HG03342 (cell line): Measurements from ENCODE around the gene HENMT1.

Experiments used
- ATAC-seq: cut with Tn5 transposase; IDR thresholded peaks from one replicate; pipeline ENCODE4 v1.9.1; 2021; ENCODE audit warnings: mild to moderate bottlenecking, moderate library complexity; ENCODE audit not compliant: unreplicated experiment

HENMT1 gene

DNA sequence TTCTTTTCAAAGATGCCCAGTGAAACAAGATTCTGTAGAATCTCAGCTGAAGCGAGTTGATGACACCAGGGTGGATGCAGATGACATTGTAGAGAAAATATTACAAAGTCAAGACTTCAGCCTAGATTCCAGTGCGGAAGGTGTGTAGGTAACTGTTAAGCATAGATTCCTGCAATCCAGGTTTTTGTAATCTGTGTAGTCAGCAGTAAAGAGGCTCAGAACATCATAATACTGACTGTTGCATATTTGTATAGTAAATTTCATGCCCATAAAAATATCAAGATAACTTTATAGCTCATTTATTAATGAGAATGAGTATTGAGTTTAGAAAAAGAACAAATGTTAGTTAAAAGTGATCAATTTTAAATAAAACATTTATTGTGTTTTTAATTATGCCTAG lies 32.2 kb downstream of the HENMT1 start:
- ATAC-seq, result no peak

- no peak for ATAC-seq
These were observed 32.9 kb downstream of the HENMT1 start for GRCh38 chr1:108627951-108628350.

DNA sequence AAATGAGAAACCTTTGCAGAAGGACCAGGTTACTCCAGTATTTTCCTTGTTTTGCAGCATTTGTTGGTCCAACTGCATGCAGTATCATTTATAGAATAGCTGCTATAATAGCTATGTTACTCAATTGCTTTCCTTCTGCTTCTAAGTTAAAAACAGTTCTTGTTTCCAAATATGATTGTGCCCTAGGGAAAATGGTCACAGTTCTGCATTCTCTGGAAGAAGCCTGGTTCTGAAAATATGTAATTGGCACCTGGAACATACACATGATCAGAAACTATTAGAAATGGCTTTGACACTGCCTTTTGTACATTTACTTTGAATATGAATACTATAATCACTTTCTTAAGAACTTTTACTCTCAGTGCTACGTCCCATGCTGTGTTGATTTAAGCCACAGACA lies 33.6 kb downstream of the HENMT1 start:
- ATAC-seq, result no peak

DNA sequence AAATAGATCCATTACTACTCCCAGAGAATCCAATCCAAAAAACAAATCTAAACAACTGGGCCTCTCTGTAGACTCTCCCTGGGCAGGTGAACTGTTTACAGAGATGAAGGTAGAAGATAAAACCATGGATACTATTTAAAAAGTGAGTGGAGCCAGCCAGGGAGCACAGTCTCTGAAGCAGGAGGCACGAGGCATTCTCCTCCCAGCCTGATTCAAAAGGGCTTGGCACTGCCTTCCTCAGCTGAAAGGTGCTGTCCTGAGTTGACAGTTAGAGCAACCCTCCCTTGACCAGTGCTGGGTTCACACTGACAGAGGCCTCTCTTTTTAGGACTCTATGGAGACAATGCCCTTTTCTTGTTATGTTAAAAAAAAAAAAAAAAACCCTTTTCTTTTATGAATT lies 36.8 kb downstream of the HENMT1 start:
- ATAC-seq, result no peak

GRCh38 chr1:108617724-108618056 lies 43.2 kb downstream of the HENMT1 start:
- ATAC-seq, result no peak

DNA sequence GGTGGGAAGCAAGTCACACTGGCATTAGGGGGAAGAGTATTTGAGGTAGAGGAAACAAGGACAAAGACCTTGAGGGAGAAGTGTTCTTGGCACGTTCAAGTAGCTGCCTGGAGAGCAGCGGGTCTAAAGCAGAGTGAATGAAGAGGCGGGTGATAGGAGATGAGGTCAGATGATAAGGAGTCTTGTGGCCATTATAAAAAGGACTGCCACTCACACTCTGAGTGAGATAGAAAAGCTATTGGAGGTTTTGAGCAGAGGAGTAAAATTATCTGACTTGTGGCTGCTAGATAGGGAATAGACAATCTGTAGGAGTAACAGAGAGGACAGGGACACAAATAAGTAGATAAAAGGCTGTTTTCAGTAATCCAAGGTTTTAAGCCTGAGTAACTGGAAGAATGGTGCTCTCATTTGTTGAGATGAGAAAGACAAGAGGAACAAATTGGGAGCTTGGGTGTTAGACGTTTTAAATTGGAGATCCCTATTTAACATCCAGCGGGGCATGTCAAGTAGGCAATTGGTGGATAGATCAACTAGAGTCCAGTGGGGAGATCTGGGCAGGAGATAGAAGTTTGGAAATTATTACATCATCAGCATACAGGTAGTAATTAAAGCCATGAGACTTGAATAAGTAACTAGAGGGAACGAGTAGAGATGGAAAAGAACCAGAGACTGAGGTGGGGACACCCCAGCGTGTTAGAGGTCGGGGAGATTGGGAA lies 43.7 kb downstream of the HENMT1 start:
- no peak for ATAC-seq

- no peak for ATAC-seq
These were observed 45.3 kb downstream of the HENMT1 start for GRCh38 chr1:108615544-108615943.

DNA sequence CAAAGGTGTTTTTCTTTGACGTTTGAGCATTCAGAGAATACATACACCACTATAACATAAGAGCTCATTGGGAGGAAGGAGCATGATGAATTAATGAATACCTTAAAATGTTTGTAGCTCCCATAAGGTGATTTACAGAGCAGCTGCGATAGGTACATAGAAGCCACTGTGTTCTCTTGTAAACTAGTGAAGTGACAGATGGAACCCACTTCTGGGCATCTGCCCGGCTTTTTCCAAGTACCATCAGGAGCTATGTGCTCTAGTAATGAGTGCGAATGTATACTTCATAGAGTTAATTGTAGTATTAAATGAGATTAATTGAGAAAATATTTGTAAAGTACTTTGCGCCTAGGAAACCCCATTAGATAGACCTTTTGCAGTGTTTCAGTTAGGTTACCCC lies 48.4 kb downstream of the HENMT1 start:
- no peak for ATAC-seq

DNA sequence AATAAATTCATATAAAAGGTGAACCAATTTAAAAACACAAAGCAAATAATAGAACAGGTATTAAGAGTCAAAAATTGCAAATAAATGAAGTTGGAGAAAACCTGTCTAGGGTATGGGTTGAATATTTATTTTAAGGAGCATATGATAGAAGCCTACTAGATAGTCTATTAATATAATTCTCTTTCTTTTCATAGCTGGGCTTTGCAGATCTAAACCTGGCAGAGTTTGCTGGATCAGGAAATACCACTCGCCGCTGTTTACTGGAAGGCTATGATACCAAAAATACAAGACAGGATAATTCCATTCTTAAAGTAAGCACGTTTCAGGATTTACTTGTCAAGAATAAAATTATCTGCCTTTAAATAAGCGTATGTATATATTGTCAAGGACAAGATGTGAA lies 48.9 kb downstream of the HENMT1 start:
- no peak for ATAC-seq

GRCh38 chr1:108610073-108610472 lies 50.8 kb downstream of the HENMT1 start:
- no peak for ATAC-seq

- no peak for ATAC-seq
These were observed 51.3 kb downstream of the HENMT1 start for GRCh38 chr1:108609483-108610049.

DNA sequence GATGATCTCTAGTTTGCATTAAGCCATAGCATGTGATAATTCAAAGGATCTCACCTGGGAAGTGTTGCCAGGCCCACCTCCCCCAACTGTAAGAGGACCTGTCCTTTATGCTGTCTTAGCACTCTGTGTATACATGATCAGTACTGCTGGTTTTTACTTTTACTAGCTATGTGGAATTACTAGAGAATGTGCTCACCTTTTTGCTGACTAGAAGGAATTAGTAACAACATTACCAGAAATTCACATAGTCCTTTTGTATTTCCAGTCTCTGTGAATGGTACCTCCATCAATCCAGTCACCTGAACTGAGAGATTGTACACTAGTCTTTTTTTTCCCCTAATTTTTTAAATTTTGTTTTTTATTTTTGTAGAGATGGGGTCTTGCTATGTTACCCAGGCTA lies 54.4 kb downstream of the HENMT1 start:
- ATAC-seq, result no peak

GRCh38 chr1:108605633-108606032 lies 55.3 kb downstream of the HENMT1 start:
- no peak for ATAC-seq

DNA sequence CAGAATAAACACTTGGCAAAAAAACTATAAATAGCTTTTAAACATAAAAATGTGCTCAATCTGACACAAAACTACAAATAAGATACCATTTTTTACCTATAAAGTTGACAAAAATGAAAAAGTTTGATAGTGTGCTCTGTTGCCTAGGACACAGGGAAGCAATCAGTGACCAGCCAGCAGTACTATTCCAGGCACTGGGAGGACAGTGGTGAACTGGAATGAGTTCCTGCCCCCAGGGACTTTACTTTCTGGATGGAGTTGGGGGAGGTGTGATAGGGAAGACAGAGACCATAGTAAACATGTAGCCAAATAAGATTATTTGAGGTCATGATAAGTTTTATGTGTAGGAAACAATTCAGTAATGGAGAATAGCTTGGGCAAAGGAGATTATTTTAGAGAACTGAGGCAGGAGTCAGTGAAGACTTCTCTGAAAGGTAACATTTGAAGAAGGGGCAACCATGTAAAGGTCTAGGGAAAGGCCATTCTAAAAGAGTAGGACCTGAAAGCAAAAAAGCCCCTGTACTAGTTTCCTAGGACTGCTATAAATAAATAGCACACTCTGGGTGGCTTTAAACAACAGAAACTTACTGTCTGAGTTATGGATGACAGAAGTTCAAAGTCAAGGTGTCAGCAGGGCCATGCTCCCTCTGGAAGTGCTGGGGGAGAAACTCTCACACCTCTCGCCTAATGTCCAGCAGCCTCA lies 59.0 kb downstream of the HENMT1 start:
- no peak for ATAC-seq

GRCh38 chr1:108600504-108600903 lies 60.4 kb downstream of the HENMT1 start:
- no peak for ATAC-seq

DNA sequence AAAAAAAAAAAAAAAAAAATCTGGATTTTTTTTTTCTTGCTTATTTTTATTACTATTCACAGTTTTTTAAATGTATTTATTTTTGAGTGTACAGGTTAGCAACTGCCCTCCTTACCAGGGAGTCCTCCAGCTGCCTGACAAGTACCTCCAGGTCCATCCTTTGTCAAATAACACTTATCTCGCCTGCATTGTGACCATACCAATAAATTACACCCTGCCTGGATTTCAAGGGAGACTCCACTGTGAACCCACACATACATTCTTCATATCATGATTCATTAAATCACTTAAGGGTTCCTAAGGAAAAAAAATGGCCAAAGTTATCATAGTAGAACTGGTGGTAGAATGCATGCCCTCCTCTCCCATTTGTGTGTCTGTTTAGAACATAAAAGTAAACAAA lies 62.6 kb downstream of the HENMT1 start:
- no peak for ATAC-seq
